PC-9 (cell line): ENCODE results near the gene PPP1R2.

Experiments used
- EZH2 ChIP-seq: fragments of 200-600 bp; sonication (generic); IDR thresholded peaks from 2 replicates; pipeline ENCODE4 v1.8.0; 2017; ENCODE audit warnings: antibody characterized with exemption, low read depth
- TF ChIP-seq, protein P1 (sequence below): fragments of 200-600 bp; sonication (generic); conservative IDR thresholded peaks from 2 replicates; pipeline ENCODE4 v1.6.1; 2017; ENCODE audit warnings: mixed run types, antibody characterized with exemption, mild to moderate bottlenecking, moderate library complexity

- TF ChIP-seq, protein P1, sequence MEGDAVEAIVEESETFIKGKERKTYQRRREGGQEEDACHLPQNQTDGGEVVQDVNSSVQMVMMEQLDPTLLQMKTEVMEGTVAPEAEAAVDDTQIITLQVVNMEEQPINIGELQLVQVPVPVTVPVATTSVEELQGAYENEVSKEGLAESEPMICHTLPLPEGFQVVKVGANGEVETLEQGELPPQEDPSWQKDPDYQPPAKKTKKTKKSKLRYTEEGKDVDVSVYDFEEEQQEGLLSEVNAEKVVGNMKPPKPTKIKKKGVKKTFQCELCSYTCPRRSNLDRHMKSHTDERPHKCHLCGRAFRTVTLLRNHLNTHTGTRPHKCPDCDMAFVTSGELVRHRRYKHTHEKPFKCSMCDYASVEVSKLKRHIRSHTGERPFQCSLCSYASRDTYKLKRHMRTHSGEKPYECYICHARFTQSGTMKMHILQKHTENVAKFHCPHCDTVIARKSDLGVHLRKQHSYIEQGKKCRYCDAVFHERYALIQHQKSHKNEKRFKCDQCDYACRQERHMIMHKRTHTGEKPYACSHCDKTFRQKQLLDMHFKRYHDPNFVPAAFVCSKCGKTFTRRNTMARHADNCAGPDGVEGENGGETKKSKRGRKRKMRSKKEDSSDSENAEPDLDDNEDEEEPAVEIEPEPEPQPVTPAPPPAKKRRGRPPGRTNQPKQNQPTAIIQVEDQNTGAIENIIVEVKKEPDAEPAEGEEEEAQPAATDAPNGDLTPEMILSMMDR, result no peak
- no peak for TF ChIP-seq EZH2
Observed at GRCh38 chr3:195580744-195581443, 37.8 kb upstream of the PPP1R2 start.
